Astrocyte (in vitro differentiated cells and primary cell): ENCODE results near the gene ZC3H7A. TPM values are rescaled to one million over a fixed set of nuclear protein-coding genes. Genes with fewer than 3 reads are reported as not detected.

Experiments used
- DNase-seq: peaks from one replicate; pipeline ENCODE4 v3.0.0-alpha.2; 2010; ENCODE audit warnings: low read depth
- FAIRE-seq: peaks from 2 replicates; lab custom pipeline; 2011; peaks lifted over from hg19 to GRCh38; lab: Jason Lieb, UNC
- H2AFZ ChIP-seq: 2 replicates; pipeline ENCODE4 v1.6.0; 2012; ENCODE audit warnings: low read depth, low read length, inconsistent platforms
- H3K27ac ChIP-seq: 2 replicates; pipeline ENCODE4 v1.5.1; 2011; ENCODE audit warnings: low read depth, low read length, inconsistent platforms
- H3K27me3 ChIP-seq: 2 replicates; pipeline ENCODE4 v1.6.0; 2011; ENCODE audit warnings: low read length, inconsistent platforms; ENCODE audit not compliant: insufficient read depth
- H3K36me3 ChIP-seq: 2 replicates; pipeline ENCODE4 v1.5.1; 2011; ENCODE audit warnings: low read length, inconsistent platforms; ENCODE audit not compliant: insufficient read depth
- H3K4me1 ChIP-seq: 2 replicates; pipeline ENCODE4 v1.5.1; 2011; ENCODE audit warnings: low read length, inconsistent platforms; ENCODE audit not compliant: insufficient read depth
- H3K4me2 ChIP-seq: 2 replicates; pipeline ENCODE4 v1.6.0; 2012; ENCODE audit warnings: low read length, inconsistent platforms
- H3K4me3 ChIP-seq: 2 replicates; pipeline ENCODE4 v1.5.1; 2011; ENCODE audit warnings: low read depth, mild to moderate bottlenecking, low read length, inconsistent platforms; ENCODE audit not compliant: insufficient read depth
- H3K79me2 ChIP-seq: 2 replicates; pipeline ENCODE4 v1.6.0; 2012; ENCODE audit warnings: mild to moderate bottlenecking, low read length, inconsistent platforms; ENCODE audit not compliant: insufficient read depth
- H3K9ac ChIP-seq: 2 replicates; pipeline ENCODE4 v1.6.0; 2012; ENCODE audit warnings: mild to moderate bottlenecking, low read length, inconsistent platforms
- H3K9me3 ChIP-seq: 2 replicates; pipeline ENCODE4 v1.5.1; 2012; ENCODE audit warnings: low read depth, mild to moderate bottlenecking, low read length, inconsistent platforms; ENCODE audit not compliant: insufficient read depth
- H4K20me1 ChIP-seq: 2 replicates; pipeline ENCODE4 v1.6.0; 2012; ENCODE audit warnings: low read length, inconsistent platforms; ENCODE audit not compliant: insufficient read depth
- H3K27ac Mint-ChIP-seq: one replicate; pipeline ENCODE4 v1.8.0; 2021; ENCODE audit warnings: mild to moderate bottlenecking, mixed read lengths; ENCODE audit not compliant: unreplicated experiment
- H3K27me3 Mint-ChIP-seq: one replicate; pipeline ENCODE4 v1.8.0; 2021; ENCODE audit warnings: low read depth, mixed read lengths; ENCODE audit not compliant: unreplicated experiment
- H3K36me3 Mint-ChIP-seq: one replicate; pipeline ENCODE4 v1.8.0; 2021; ENCODE audit warnings: low read depth, mixed read lengths; ENCODE audit not compliant: unreplicated experiment
- H3K4me1 Mint-ChIP-seq: one replicate; pipeline ENCODE4 v1.8.0; 2021; ENCODE audit warnings: low read depth, mixed read lengths; ENCODE audit not compliant: unreplicated experiment
- H3K4me3 Mint-ChIP-seq: one replicate; pipeline ENCODE4 v1.8.0; 2021; ENCODE audit warnings: mild to moderate bottlenecking, moderate library complexity, mixed read lengths; ENCODE audit not compliant: unreplicated experiment
- H3K9me3 Mint-ChIP-seq: one replicate; pipeline ENCODE4 v1.8.0; 2021; ENCODE audit warnings: mild to moderate bottlenecking, mixed read lengths; ENCODE audit not compliant: unreplicated experiment
- EZH2 ChIP-seq: IDR thresholded peaks from 2 replicates; pipeline ENCODE4 v1.6.1; 2012; ENCODE audit warnings: mild to moderate bottlenecking, low read length, inconsistent platforms; ENCODE audit not compliant: insufficient read depth
- total RNA-seq: library from RNA; stranded (reverse); gene quantifications from 2 replicates; pipeline ENCODE4 v1.2.1, GENCODE V29; 2021
- TF ChIP-seq, protein P1 (sequence below): IDR thresholded peaks from 2 replicates; pipeline ENCODE4 v1.5.1; 2011; ENCODE audit warnings: low read depth, mild to moderate bottlenecking, inconsistent platforms, low read length, moderate library complexity; ENCODE audit not compliant: insufficient read depth

The ZC3H7A gene
- total RNA-seq, 1 donor from 2014 or later: 68.7 TPM

DNA sequence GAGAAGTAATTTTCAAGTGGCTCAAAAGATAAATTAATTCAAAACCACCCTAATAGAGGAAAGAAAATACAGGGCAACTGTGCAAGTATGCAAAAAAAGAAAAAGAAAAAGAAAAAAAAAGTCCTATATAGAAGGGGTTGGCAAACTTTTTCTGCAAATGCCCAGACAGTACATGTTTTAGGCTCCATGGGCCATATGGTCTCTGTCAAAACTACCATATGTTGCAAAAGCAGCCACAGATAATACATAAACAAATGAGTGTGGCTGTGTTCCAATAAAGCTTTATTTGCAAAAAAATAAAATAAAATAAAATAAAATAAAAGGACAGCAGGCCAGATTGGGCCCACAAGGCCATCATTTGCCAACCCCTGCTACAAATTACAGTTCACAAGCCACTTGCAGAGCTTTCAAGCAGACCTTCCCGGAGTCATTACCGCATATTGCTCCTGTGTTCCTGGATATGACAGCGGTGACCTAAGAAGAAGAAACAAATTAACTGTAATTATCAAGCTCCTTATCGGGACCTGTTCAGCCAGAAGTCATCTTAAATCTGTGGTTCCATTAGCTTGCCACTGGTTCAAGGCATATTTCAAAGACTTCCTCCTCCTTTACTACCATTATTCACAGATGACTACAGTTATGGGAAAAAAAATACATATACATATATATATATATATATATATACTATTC is 15.9 kb downstream of the ZC3H7A start:
- DNase-seq: no peak
- peaks cover 10% of the 10 kb centered on the region for H4K20me1 ChIP-seq
- no peak overlapping the region for H3K9ac ChIP-seq
- Mint-ChIP-seq H3K4me3 (no peak overlapping the region), H3K4me1 (peaks cover 30% of the 10 kb centered on the region), H3K9me3 (no peaks in the 10 kb centered on the region), H3K36me3 (no peaks in the 10 kb centered on the region), H3K27me3 (no peaks in the 10 kb centered on the region), H3K27ac (peak overlapping the region; percentile 55)
- peak overlapping the region; percentile 29 for H3K27ac ChIP-seq
- peaks cover 27% of the 10 kb centered on the region for H3K36me3 ChIP-seq
- H3K4me2 ChIP-seq: no peak overlapping the region
- H3K79me2 ChIP-seq: peaks cover 61% of the 10 kb centered on the region
- no peak overlapping the region for H3K4me3 ChIP-seq
- FAIRE-seq: no peak
- H3K27me3 ChIP-seq: no peaks in the 10 kb centered on the region
- H2AFZ ChIP-seq: no peak overlapping the region
- TF ChIP-seq, protein P1, sequence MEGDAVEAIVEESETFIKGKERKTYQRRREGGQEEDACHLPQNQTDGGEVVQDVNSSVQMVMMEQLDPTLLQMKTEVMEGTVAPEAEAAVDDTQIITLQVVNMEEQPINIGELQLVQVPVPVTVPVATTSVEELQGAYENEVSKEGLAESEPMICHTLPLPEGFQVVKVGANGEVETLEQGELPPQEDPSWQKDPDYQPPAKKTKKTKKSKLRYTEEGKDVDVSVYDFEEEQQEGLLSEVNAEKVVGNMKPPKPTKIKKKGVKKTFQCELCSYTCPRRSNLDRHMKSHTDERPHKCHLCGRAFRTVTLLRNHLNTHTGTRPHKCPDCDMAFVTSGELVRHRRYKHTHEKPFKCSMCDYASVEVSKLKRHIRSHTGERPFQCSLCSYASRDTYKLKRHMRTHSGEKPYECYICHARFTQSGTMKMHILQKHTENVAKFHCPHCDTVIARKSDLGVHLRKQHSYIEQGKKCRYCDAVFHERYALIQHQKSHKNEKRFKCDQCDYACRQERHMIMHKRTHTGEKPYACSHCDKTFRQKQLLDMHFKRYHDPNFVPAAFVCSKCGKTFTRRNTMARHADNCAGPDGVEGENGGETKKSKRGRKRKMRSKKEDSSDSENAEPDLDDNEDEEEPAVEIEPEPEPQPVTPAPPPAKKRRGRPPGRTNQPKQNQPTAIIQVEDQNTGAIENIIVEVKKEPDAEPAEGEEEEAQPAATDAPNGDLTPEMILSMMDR: no peak
- no peak for TF ChIP-seq EZH2
- no peaks in the 10 kb centered on the region for H3K9me3 ChIP-seq
- H3K4me1 ChIP-seq: peaks cover 26% of the 10 kb centered on the region

DNA sequence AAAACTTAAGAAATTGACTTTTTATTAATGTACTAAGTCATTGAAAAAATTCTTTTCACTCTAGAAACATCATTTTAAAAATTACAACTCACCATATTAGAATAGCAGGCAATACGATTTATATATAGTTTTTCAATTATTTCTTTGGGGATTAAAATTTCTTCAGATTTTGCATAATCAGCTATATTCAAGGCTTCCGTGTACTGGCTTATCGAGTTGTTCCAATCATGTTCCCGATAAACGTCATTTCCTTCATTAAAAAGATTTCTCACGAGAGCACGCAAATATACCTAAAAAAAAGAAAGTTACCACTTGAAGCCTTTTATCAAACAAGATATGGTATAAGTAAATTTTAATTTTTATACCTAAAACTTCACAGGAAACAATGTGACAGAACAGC is 18.0 kb downstream of the ZC3H7A start:
- Histone ChIP-seq H2AFZ (no peak overlapping the region), H3K36me3 (peaks cover 43% of the 10 kb centered on the region), H3K27me3 (no peaks in the 10 kb centered on the region), H3K9ac (no peak overlapping the region), H3K4me3 (no peak overlapping the region), H3K4me2 (no peak overlapping the region), H3K27ac (no peak overlapping the region), H3K4me1 (peaks cover 25% of the 10 kb centered on the region), H4K20me1 (peaks cover 8% of the 10 kb centered on the region), H3K79me2 (peaks cover 47% of the 10 kb centered on the region), H3K9me3 (no peaks in the 10 kb centered on the region)
- TF ChIP-seq, protein P1: no peak
- no peak for TF ChIP-seq EZH2
- DNase-seq: no peak
- Mint-ChIP-seq H3K4me3 (no peak overlapping the region), H3K27ac (no peak overlapping the region), H3K36me3 (no peaks in the 10 kb centered on the region), H3K9me3 (no peaks in the 10 kb centered on the region), H3K4me1 (peaks cover 30% of the 10 kb centered on the region), H3K27me3 (no peaks in the 10 kb centered on the region)
- FAIRE-seq: no peak

DNA sequence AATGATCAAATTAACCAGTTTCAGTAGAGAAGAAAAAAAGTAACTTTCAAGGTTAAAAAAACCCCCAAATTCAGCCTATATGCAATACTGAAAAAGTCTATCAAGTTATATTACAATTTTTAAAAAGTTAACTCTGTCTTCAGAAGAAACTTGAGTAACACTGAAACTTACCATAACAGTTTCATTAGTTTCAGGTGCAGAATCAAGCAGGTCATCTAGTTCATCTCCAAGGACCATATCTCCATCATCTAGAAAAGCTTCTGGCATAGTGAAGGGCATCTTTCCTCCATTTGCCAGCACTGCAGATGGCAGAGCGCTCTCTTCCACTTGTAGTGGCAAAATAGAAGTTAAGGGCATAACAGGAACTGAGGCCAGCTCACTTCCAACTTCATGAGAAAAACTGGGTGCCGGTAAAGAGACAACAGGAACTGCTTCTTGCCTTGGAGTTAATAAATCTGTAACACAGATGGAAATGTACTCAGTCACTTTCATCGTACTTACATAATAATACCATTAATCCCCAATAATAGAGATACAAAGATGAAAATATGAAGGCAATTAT is 22.9 kb downstream of the ZC3H7A start:
- peaks cover 20% of the 10 kb centered on the region for H3K36me3 Mint-ChIP-seq

More for the DNA sequence above, 22.9 kb downstream of the ZC3H7A start:
- Histone ChIP-seq H3K4me1 (no peaks in the 10 kb centered on the region), H3K36me3 (peaks cover 61% of the 10 kb centered on the region), H3K9me3 (no peaks in the 10 kb centered on the region), H3K9ac (no peak overlapping the region), H3K4me2 (no peak overlapping the region), H3K27ac (no peak overlapping the region), H3K27me3 (no peaks in the 10 kb centered on the region), H4K20me1 (peaks cover 18% of the 10 kb centered on the region), H3K79me2 (peaks cover 23% of the 10 kb centered on the region), H2AFZ (no peak overlapping the region), H3K4me3 (no peak overlapping the region)
- no peak overlapping the region for H3K4me3 Mint-ChIP-seq
- no peak for DNase-seq
- H3K27me3 Mint-ChIP-seq: no peaks in the 10 kb centered on the region
- no peaks in the 10 kb centered on the region for H3K4me1 Mint-ChIP-seq
- TF ChIP-seq, protein P1: no peak
- no peak for TF ChIP-seq EZH2
- no peak overlapping the region for H3K27ac Mint-ChIP-seq
- H3K9me3 Mint-ChIP-seq: no peaks in the 10 kb centered on the region
- no peak for FAIRE-seq
